Fibroblast of lung (primary cell): ENCODE measurements around the gene FOXL2. TPM values are rescaled to one million over a fixed set of nuclear protein-coding genes. Genes with fewer than 3 reads are reported as not detected.
A peak's percentile ranks its signal among the peaks of the same experiment; 100 is the strongest.
"Not testable (repeated sequence)": the region's sequence is repeated elsewhere in the genome, so short reads cannot be mapped to it uniquely, and the experiment has no call there.

Source experiments
- DNase-seq, 2 donors: peaks; one replicate each; pipeline versions ENCODE4 v3.0.0 to v3.0.0-alpha.2; 2010; ENCODE audit warnings: low read depth in 2 of 2
- H2AFZ ChIP-seq: 2 replicates; pipeline ENCODE4 v1.5.1; 2012; ENCODE audit warnings: low read length, control low read depth, inconsistent platforms
- H3K27ac ChIP-seq: 2 replicates; pipeline ENCODE4 v1.5.1; 2011; ENCODE audit warnings: low read length, control low read depth; ENCODE audit not compliant: insufficient read depth
- H3K27me3 ChIP-seq: 2 replicates; pipeline ENCODE4 v1.5.1; 2011; ENCODE audit warnings: mild to moderate bottlenecking, low read length; ENCODE audit not compliant: control insufficient read depth, insufficient read depth
- H3K36me3 ChIP-seq: 2 replicates; pipeline ENCODE4 v1.5.1; 2011; ENCODE audit warnings: low read length; ENCODE audit not compliant: control insufficient read depth, insufficient read depth
- H3K4me1 ChIP-seq: 2 replicates; pipeline ENCODE4 v1.5.1; 2011; ENCODE audit warnings: low read length; ENCODE audit not compliant: control insufficient read depth, insufficient read depth; ENCODE audit errors: extremely low read depth
- H3K4me2 ChIP-seq: 2 replicates; pipeline ENCODE4 v1.5.1; 2011; ENCODE audit warnings: low read length, control low read depth; ENCODE audit not compliant: insufficient read depth; ENCODE audit errors: extremely low read depth
- H3K4me3 ChIP-seq, 4 experiments: fragments of 200-600 bp in 1 of 4; sonication (generic) in 1 of 4; replicated peaks in 1 of 4; 2 replicates each; pipeline ENCODE4 v1.5.1; 2011 to 2016; ENCODE audit warnings: low read length in 4 of 4, low read depth in 3 of 4, mild to moderate bottlenecking in 3 of 4, control low read depth in 2 of 4, inconsistent platforms in 1 of 4, mixed read lengths in 1 of 4; ENCODE audit not compliant: insufficient read depth in 1 of 4; ENCODE audit errors: control extremely low read depth in 1 of 4
- H3K79me2 ChIP-seq: 2 replicates; pipeline ENCODE4 v1.5.1; 2012; ENCODE audit warnings: mild to moderate bottlenecking, low read length, inconsistent platforms; ENCODE audit not compliant: control insufficient read depth, insufficient read depth
- H3K9ac ChIP-seq: 2 replicates; pipeline ENCODE4 v1.5.1; 2011; ENCODE audit warnings: mild to moderate bottlenecking, low read length, control low read depth; ENCODE audit not compliant: insufficient read depth
- H3K9me3 ChIP-seq: 2 replicates; pipeline ENCODE4 v1.5.1; 2012; ENCODE audit warnings: low read depth, low read length; ENCODE audit not compliant: control insufficient read depth, insufficient read depth
- H4K20me1 ChIP-seq: 2 replicates; pipeline ENCODE4 v1.5.1; 2011; ENCODE audit warnings: low read length; ENCODE audit not compliant: control insufficient read depth, insufficient read depth; ENCODE audit errors: extremely low read depth
- CTCF ChIP-seq, 2 donors: IDR thresholded peaks in 1 of 2; conservative IDR thresholded peaks in 1 of 2; 1 replicate in 1 of 2; 2 replicates in 1 of 2; pipeline ENCODE4 v1.5.1; 2011 to 2012; ENCODE audit warnings: low read length in 2 of 2, control low read depth in 1 of 2, inconsistent platforms in 1 of 2, low read depth in 1 of 2, mild to moderate bottlenecking in 1 of 2
- EZH2 ChIP-seq: IDR thresholded peaks from 2 replicates; pipeline ENCODE4 v1.5.1; 2012; ENCODE audit warnings: low read length, control low read depth, mild to moderate bottlenecking; ENCODE audit errors: missing control alignments
- polyA plus RNA-seq, 2 donors: library from polyadenylated mRNA; depleted of rRNA in 1 of 2; stranded (reverse) in 1 of 2; unstranded in 1 of 2; fragments of >200 nt; gene quantifications; 2 replicates each; pipeline ENCODE4 v1.2.1, GENCODE V29; 2011 to 2012; ENCODE audit warnings: missing spikeins in 1 of 2
- total RNA-seq: library from RNA; depleted of rRNA; stranded (reverse); fragments of >200 nt; gene quantifications from 2 replicates; pipeline ENCODE4 v1.2.1, GENCODE V29; 2014

Gene FOXL2
- total and polyA plus RNA-seq, 2 donors (not counting 1 experiment from before 2014, with no cell fraction given) = under 0.01 to 0.02 TPM

- peaks cover 32% of the 10 kb centered on the region for H3K27me3 ChIP-seq
- H3K4me2 ChIP-seq = no peak overlapping the region
- no peak overlapping the region for H3K9ac ChIP-seq
- peaks cover 2% of the 10 kb centered on the region for H3K4me1 ChIP-seq
- no peak for DNase-seq
- H3K9me3 ChIP-seq = no peaks in the 10 kb centered on the region
- no peak overlapping the region for H3K4me3 ChIP-seq
- no peaks in the 10 kb centered on the region for H4K20me1 ChIP-seq
- no peak overlapping the region for H2AFZ ChIP-seq
- no peaks in the 10 kb centered on the region for H3K79me2 ChIP-seq
- TF ChIP-seq EZH2 (no peak), CTCF (conservative IDR thresholded peaks at IDR 0.05 in 1 of 2, IDR thresholded peaks at IDR 0.05 in 1 of 2; ENCODE audit: low read depth in 1 of 2, low read length in 2 of 2) (no peak)
- H3K36me3 ChIP-seq = no peaks in the 10 kb centered on the region
- H3K27ac ChIP-seq = no peak overlapping the region
Measured at GRCh38 chr3:138933068-138933668, 13.8 kb downstream of the FOXL2 start.

DNA sequence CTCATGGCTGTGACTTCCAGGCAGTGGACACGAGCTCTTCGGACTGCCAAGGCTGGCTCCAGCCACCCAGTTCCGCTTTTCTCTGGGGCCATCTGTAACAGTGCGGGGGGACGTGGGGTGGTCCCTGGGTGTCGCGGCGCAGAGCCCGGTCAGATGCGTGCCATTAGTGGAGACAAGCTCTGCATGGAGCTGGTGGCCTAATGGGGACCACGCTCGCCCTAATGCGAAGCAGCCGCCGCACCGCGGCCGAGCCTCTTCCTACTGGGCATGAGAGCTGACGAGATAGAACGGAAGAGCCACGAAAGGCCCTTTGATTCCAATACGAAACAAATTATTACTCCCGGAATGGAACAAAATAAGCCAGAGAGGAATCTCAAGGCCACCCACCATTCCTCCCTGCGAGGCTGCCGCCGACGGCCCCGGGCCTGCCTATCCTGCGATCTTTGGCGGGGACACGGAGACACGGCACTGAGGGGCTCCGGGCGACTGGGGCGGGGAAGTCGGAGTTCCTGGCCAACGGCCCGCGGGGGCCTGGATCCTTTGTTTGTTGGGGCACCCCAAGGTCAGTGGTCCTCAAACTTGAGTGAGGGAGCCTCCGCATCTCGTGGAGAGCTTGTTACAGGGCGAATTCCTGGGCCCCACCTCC, 18.1 kb downstream of the FOXL2 start:
- Histone ChIP-seq H3K4me2 (no peak overlapping the region), H3K36me3 (no peaks in the 10 kb centered on the region), H3K9me3 (no peaks in the 10 kb centered on the region), H3K79me2 (no peaks in the 10 kb centered on the region), H2AFZ (no peak overlapping the region), H3K9ac (no peak overlapping the region), H3K4me3 (no peak overlapping the region), H3K27me3 (peaks cover 3% of the 10 kb centered on the region), H3K27ac (no peak overlapping the region), H3K4me1 (no peaks in the 10 kb centered on the region), H4K20me1 (no peaks in the 10 kb centered on the region)
- no peak for DNase-seq
- no peak for TF ChIP-seq EZH2
- no peak for TF ChIP-seq CTCF (conservative IDR thresholded peaks at IDR 0.05 in 1 of 2, IDR thresholded peaks at IDR 0.05 in 1 of 2; ENCODE audit: low read depth in 1 of 2, low read length in 2 of 2)

- TF ChIP-seq CTCF (conservative IDR thresholded peaks at IDR 0.05 in 1 of 2, IDR thresholded peaks at IDR 0.05 in 1 of 2; ENCODE audit: low read depth in 1 of 2, low read length in 2 of 2) = peak; percentile 91 to 93
- no peak for TF ChIP-seq EZH2
- no peaks in the 10 kb centered on the region for H3K9me3 ChIP-seq
- no peaks in the 10 kb centered on the region for H3K79me2 ChIP-seq
- H3K36me3 ChIP-seq = no peaks in the 10 kb centered on the region
- DNase-seq = peak; percentile 72 to 86
- no peaks in the 10 kb centered on the region for H4K20me1 ChIP-seq
- H3K27me3 ChIP-seq = no peaks in the 10 kb centered on the region
- no peak overlapping the region for H3K27ac ChIP-seq
- no peak overlapping the region for H3K4me3 ChIP-seq
- H2AFZ ChIP-seq = peak overlapping the region; percentile 79
- no peak overlapping the region for H3K9ac ChIP-seq
- peaks cover 4% of the 10 kb centered on the region for H3K4me1 ChIP-seq
- H3K4me2 ChIP-seq = no peak overlapping the region
Measured at GRCh38 chr3:138923531-138923994, 23.4 kb downstream of the FOXL2 start.

GRCh38 chr3:138922400-138922799, 24.5 kb downstream of the FOXL2 start:
- not testable (repeated sequence) for DNase-seq, H2AFZ ChIP-seq, H3K4me2 ChIP-seq, H3K27ac ChIP-seq, H3K79me2 ChIP-seq, H3K4me1 ChIP-seq, H3K27me3 ChIP-seq, H4K20me1 ChIP-seq, H3K36me3 ChIP-seq, H3K4me3 ChIP-seq, H3K9me3 ChIP-seq, H3K9ac ChIP-seq
